ENCODE data around the gene IGFBPL1.

Gene IGFBPL1

GRCh38 chr9:38417003-38417945 is 7.0 kb downstream of the IGFBPL1 start:
- no peak for DNase-seq (ENCODE audit: extremely low read depth, low read depth)
- TF ChIP-seq CTCF (IDR thresholded peaks at IDR 0.05; ENCODE audit: low read depth, low read length), result peak; percentile 38

- DNase-seq (ENCODE audit: extremely low read depth, low read depth), result no peak
- no peak for TF ChIP-seq CTCF (IDR thresholded peaks at IDR 0.05; ENCODE audit: low read depth, low read length)
Observed at GRCh38 chr9:38416461-38416860, 7.8 kb downstream of the IGFBPL1 start.

- no peak for TF ChIP-seq CTCF (IDR thresholded peaks at IDR 0.05; ENCODE audit: low read depth, low read length)
- no peak for DNase-seq (ENCODE audit: extremely low read depth, low read depth)
Observed at GRCh38 chr9:38415856-38416255, 8.4 kb downstream of the IGFBPL1 start.

GRCh38 chr9:38414040-38414723 is 10.1 kb downstream of the IGFBPL1 start:
- no peak for TF ChIP-seq CTCF (IDR thresholded peaks at IDR 0.05; ENCODE audit: low read depth, low read length)
- no peak for DNase-seq (ENCODE audit: extremely low read depth, low read depth)

GRCh38 chr9:38413283-38413682 is 11.0 kb downstream of the IGFBPL1 start:
- TF ChIP-seq CTCF (IDR thresholded peaks at IDR 0.05; ENCODE audit: low read depth, low read length), result no peak
- DNase-seq (ENCODE audit: extremely low read depth, low read depth), result no peak

- TF ChIP-seq CTCF (IDR thresholded peaks at IDR 0.05; ENCODE audit: low read depth, low read length), result no peak
- no peak for DNase-seq (ENCODE audit: extremely low read depth, low read depth)
Observed at GRCh38 chr9:38412751-38413150, 11.5 kb downstream of the IGFBPL1 start.

GRCh38 chr9:38408719-38409118 is 15.5 kb downstream of the IGFBPL1 start:
- no peak for TF ChIP-seq CTCF (IDR thresholded peaks at IDR 0.05; ENCODE audit: low read depth, low read length)

More at GRCh38 chr9:38408719-38409118, 15.5 kb downstream of the IGFBPL1 start:
- DNase-seq (ENCODE audit: extremely low read depth, low read depth), result no peak

Measured in AG09319 (cell line).